GM21360 (cell line): ENCODE data around the gene PROCA1.
"Not testable (repeated sequence)": the region's sequence is repeated elsewhere in the genome, so short reads cannot be mapped to it uniquely, and the experiment has no call there.

Source experiments
- ATAC-seq: cut with Tn5 transposase; IDR thresholded peaks from one replicate; pipeline ENCODE4 v1.9.1; 2021; ENCODE audit warnings: mild to moderate bottlenecking, moderate library complexity; ENCODE audit not compliant: unreplicated experiment

PROCA1 gene

DNA sequence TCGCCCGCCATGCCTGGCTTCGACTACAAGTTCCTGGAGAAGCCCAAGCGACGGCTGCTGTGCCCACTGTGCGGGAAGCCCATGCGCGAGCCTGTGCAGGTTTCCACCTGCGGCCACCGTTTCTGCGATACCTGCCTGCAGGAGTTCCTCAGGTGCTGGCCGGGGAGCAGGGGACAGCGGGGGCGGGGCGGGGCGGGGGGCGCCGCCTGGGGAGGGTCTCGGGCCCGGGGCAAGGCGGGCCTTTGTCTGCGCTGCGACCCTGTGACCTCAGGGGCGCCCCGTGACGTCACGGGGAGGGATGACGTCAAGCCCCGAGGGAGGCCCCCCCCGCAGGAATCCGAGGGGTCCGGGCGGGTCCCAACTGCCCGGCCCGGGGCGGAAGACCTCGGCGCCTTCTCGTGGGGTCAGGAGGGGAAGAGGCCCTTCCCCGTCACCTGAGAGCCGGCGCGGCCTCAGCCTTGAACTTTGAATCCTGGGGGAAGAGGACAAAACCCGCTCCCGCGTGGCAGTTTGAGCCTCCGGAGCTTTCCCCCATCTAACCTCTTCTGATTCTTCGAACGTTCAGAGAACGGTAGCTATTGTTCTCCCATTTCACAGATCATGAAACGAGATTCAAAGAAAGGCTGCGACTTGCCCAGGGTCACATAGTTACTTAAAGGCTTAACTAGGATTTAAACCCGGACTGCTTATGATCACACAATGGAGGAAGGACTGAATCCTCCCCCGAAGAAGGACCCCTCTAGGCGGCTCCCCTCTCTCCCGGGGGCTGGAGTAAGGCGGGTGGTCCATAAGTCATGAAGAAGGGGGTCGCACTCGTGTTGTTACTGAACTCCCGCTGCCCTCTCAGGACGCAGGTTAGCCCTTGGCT is 32.6 kb upstream of the PROCA1 start:
- ATAC-seq, result peak; percentile 15

DNA sequence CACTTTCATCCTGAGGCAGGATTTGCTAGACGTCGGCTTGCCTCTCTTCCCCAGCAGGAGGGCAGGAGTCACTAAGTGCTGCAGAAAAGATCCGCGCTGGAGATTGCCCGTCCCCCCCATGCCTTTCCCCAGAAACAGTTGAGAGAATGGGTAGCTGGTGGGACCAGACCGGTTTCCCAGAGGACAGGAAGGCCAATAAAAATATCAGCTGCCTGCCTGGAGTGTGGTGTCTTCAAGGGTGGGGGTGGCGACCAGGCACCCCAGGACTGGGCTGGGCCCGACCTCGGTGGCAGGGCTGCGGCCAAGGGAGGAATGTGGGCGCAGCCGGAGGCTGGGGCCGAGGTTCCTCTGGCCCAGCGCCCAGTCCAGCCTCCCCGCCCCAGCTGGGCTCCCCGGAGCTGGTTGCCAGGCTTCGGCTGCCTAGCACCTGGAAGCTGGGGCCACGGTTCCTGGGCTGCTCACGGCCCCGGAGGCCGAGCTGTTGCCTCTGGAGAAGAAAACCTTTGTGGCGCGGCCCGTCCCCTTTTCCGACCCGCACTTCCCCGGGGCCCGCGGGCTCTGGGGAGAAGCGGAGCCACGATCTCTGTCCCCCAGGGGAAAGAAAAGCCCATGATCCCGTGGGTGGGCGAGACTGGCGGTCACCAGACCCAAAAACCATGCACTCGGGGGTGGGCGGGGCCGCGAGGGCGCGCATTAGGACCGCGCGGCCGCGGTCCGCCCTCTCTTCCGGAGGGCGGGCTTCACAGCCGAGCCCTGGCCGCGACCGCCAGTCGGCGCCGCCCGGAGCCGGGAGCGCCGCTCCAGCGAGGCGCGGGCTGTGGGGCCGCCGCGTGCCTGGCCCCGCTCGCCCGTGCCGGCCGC is 31.8 kb upstream of the PROCA1 start, which contains the start of gene TRAF4:
Gene TRAF4 (plus strand): TSS at position 769 of the 861 bp plus-strand sequence. CDS start 102 bp downstream, outside the sequence.
- ATAC-seq, result peak; percentile 59

DNA sequence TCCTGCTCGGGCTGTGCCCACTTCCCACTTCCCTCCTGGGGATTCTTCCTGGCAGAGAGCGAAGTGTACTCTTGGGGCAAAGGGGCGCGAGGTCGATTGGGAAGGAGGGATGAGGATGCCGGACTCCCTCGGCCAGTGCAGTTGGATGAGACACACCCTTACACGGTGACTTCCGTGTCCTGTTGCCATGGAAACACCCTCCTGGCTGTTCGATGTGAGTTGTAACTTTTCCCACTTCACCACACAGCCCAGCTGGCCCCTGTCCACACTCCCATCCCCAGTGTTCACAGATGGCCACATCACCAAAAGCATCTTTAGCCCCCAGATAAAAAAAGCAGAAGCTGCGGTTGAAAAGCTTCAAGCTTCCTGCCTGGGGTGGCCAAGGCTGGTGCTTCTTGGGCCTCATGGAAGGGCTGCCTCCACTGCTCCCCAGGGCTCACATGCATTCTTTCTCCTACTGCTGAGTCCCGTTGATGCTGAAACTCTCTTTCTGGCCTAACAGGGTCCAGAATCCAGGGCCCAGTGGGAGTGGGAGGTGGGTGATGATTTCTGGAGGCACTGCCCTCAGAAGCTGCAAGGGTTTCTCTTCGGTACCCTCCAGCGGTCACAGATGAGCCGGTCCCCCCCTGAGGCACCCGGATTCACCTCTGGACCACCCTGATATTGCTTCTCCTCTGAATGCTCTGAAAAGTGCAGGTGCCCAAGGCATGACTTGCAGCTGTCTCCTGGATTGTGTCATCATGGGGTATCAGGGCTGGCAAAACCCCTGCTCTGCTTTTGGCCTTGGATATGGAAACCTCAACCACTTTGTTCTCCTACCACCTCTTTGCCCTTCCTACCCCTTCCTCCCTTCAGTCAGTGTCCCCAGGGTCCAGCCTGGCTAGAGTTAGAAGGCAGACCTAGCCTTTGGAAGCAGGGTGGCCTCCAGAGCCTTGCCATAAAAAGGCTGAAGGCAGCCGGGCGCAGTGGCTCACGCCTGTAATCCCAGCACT is 30.0 kb upstream of the PROCA1 start:
- ATAC-seq, result no peak

DNA sequence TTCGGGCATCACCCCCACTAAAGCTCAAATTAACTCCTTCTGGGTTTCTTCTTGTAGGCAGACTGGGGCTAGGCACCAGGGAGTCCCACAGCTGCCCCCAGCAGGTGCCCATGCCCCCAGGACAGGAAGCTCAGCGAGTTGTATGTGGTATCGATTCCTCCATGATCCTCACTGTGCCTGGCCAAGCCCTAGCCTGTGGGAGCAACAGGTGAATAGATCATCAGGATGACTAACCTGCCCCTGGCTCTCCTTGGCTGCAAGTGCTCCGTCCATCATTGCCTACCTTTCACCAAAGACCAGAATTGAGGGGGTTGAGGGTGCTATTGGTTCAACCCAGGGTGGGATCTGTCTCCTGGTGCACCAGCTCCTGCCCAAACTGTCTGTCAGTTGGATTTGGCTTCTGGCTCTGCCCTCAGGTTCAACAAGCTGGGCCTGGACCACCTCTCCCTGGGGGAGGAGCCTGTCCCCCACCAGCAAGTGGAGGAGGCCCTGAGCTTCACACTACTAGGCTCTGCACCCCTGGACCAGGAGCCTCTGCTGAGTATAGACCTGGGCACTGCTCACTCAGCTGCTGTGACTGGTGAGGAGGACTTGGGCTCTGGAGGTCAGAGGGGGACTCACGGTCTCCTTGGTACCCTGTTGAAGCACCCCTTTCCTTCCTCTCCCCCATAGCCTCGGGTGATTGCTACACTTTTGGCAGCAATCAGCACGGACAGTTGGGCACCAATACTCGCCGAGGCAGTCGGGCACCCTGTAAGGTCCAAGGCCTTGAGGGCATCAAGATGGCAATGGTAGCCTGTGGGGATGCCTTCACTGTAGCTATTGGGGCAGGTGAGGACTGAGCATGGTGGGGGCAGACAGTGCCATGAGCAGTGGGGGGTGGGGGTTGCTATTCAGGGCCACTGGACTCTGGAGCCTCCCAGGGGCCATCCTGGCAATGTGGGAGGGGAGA is 29.0 kb upstream of the PROCA1 start:
- no peak for ATAC-seq

DNA sequence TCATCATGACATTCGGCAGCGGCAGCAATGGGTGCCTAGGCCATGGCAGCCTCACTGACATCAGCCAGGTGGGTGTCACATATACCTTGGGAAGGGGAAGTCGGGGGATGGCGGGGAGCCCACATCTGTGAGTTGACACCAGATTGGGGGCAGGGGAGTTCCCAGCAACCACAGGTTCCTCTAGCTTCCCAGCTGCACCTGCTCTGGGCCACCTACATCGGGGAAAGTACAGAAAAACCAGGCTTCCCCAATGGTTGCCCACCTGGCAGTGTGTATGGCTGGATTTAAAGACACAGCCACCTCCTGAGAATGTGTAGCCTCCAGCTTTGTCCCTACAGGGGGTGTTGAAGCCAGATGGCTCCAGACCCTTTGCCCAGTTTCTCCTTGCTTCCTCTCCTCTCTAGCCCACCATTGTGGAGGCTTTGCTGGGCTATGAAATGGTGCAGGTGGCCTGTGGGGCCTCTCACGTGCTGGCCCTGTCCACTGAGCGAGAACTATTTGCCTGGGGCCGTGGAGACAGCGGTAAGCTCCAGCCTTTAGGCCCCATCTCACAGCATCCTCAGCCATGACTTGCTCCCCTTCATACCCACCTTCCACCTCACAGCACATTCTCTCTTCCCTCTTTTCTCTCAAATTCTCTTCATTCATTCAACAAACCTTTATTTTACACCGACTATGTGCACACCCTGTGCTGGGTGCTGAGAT is 27.1 kb upstream of the PROCA1 start:
- no peak for ATAC-seq

DNA sequence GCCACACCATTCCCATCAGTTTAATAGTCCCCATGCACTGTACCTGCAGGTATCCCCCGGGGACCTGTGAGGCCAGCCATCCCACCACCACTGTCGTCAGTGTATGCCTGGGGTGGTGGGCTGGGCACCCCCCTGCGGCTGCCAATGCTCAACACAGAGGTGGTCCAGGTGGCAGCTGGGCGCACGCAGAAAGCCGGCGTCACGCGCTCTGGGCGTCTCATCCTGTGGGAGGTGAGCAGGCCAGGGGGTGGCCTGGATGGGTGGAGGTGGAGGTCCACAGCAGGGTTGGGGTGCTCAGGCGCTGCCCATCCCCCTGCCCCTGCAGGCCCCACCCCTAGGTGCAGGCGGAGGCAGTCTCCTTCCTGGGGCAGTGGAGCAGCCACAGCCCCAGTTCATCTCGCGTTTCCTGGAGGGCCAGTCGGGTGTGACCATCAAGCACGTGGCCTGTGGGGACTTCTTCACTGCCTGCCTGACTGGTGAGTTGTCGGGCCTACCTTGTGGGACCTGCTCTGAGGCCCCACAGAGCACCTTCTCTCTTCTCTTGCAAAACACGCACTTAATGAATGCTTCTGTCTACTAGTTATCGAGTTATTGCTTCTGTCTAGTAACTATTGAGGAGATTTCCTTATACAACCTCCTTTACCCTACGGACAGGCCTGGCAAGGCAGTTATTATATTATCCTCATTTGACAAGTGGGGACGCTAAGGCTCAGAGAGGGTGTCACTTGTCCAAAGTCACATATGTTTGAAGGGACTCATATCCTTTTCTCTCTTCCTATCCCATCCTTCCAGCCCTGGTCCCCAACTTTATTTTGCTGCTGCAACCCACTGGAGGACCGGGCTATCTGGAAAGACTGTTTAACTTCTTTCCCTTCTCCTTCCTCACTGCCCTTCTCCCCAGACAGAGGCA is 26.3 kb upstream of the PROCA1 start:
- ATAC-seq, result peak; percentile 51

DNA sequence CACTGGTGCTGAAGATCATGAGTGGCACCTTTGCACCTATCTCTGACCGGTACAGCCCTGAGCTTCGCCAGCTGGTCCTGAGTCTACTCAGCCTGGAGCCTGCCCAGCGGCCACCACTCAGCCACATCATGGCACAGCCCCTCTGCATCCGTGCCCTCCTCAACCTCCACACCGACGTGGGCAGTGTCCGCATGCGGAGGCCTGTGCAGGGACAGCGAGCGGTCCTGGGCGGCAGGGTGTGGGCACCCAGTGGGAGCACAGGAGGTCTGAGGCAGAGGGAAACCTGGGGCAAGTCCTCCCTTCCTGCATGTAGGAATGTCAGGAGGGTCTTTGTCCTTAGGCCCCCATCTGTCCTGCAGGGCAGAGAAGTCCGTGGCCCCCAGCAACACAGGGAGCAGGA is 25.6 kb upstream of the PROCA1 start:
- ATAC-seq, result no peak

DNA sequence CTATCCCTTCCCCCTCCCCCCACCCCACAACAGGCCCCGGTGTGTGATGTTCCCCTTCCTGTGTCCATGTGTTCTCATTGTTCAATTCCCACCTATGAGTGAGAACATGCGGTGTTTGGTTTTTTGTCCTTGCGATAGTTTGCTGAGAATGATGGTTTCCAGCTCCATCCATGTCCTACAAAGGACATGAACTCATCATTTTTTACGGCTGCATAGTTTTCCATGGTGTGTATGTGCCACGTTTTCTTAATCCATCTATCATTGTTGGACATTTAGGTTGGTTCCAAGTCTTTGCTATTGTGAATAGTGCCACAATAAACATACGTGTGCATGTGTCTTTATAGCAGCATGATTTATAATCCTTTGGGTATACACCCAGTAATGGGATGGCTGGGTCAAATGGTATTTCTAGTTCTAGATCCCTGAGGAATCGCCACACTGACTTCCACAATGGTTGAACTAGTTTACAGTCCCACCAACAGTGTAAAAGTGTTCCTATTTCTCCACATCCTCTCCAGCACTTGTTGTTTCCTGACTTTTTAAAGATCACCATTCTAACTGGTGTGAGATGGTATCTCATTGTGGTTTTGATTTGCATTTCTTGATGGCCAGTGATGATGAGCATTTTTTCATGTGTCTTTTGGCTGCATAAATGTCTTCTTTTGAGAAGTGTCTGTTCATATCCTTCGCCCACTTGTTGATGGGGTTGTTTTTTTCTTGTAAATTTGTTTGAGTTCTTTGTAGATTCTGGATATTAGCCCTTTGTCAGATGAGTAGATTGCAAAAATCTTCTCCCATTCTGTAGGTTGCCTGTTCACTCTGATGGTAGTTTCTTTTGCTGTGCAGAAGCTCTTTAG is 24.5 kb upstream of the PROCA1 start:
- not testable (repeated sequence) for ATAC-seq

DNA sequence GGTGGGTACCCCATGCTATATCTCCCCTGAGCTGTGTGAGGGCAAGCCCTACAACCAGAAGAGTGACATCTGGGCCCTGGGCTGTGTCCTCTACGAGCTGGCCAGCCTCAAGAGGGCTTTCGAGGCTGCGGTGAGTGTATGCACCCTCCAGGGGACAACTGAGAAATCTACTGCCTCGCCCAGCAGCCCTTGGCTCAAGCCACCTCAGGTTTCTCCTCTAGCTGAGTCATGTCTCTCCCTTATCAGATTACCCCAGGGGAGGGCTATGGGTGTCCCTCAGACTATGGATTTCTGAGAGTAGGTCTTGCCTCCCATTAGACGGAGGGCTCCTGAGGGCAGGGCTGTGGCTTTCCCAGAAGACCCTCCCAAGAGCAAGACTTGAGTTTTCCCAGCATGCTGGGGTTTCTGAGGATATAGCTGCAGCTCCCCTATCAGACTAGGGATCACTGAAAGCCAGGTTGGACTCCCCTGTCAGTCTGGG is 23.6 kb upstream of the PROCA1 start:
- no peak for ATAC-seq

DNA sequence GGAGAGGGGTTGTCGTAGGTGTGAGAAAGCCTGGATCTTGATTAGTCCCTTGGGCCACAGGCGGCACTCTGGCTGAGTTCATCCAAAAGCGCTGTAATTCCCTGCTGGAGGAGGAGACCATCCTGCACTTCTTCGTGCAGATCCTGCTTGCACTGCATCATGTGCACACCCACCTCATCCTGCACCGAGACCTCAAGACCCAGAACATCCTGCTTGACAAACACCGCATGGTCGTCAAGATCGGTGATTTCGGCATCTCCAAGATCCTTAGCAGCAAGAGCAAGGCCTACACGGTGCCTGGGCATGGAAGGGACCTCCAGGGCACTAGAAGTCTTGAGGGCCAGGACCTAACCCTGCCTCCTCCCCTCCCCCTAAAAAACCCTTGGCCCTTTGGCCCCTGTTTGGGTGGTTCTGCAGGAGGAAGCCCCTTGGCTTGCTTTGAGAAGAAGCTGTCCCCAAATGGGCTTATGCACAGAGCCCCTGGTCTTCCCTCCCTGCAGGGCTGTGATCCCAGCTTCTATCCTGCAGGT is 23.1 kb upstream of the PROCA1 start:
- no peak for ATAC-seq

DNA sequence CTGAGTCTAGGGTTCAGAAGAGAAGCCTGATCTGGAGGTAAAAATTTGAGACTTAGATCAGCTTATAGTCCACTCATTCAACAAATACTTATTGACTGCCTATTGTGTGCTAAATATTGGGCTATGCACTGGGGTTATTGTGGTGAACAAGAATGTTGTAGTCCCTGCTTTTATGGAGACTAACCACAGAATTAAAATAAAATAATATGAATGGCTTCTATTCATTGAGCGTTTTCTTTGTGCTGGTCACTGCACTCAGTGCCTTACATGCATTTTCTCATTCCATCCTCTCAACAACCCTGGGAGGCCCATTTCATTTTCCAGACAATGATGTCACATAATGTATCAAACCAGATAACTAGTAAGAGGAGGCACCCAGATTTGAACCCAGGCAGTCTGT is 21.7 kb upstream of the PROCA1 start:
- ATAC-seq, result no peak

DNA sequence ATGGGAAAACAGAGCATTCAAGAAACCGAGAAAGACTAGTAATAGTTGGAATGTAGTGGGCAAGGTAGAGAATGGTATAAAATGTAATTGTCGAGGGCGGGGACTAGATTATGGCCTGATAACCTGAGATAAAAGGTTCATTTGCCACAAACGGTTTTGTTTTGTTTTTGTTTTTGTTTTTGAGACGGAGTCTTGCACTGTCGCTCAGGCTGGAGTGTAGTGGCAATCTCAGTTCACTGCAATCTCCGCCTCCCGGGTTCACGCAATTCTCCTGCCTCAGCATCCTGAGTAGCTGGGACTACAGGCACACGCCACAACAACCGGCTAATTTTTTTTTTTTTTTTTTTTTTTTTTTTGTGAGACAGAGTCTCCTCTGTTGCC is 18.3 kb upstream of the PROCA1 start:
- no peak for ATAC-seq

DNA sequence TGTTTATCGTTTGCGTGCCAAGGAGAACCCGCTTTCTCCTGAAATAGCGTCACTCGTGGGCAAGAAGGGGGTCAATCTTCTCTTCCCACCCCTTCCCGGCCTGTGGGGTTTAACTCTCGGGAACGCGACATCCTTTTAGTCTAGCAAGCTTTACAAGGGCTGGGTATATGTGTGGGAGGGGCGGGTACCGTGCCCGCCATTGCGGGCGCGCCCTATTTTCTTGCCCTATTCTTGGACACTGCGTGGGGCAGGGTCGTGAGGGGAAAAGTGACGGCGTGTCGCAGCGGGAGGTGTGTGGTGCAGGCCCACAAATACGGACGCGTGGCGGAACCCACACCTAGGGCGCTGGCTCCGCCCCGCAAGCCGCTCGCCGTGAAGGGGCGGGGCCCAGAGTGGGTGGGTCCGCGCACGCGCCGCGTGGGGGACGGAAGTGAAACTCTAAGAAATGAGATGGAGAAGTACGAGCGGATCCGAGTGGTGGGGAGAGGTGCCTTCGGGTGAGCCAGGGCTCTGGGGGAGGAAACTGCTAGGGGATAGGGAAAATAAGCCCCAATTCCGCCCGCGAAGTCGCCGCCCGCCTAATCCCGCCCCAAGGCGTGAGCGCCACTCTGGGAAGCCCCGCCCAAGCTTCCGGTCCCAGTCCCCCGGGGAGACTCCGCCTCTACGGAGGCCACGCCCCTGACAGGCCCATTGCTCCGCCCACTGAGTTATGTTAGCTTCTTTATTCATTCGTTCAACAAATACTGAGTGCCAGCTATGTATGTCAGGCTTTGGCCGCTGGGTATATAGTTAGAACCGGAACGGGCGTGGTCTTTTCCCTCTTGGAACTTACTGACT is 16.9 kb upstream of the PROCA1 start, which contains the start of gene NEK8:
Gene NEK8 (plus strand): TSS at position 425 of the 837 bp plus-strand sequence. CDS start 26 bp downstream, at position 451.
- peak; percentile 36 for ATAC-seq

DNA sequence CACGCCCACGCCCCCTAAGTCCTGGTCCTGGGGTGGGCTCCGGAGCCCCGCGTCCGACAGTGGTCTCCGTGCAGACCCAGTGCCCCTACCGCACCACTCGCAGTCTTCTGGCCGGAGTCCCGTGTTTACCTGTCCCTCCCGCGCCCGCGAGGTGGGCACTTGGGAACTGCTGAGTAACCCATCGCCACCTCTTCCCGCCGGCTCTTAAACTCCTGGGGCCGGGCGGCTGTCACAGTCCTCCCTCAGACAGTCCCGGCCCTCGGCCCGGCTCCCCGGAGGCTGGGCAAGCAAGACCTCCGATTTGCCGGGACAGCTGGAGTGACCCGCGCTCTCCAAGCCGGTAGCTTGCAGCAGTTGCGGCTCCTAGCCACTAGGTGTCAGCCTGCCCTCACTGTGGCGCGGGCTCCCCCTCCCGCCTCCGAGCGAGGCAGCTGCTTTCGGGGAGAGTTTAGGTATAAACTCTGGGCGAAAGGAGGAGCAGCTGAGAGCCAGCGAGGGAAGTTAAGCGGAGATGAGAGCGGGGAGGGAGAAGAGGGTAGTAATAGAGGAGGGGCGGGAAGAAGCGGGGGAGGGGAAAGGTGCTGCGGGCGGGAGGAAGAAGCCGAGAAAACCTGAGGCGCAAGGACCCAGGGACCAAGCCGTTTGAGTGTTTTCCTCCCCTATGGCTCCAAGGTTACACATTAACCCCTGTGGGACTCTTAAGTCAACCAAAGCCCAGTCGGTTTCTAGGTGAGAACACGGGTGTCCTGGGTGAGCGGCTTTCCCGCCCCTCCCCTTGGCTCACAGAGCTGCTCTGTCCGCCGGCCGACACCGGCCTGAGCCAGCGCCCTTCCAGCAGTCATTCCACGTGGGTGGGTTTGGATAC is 15.2 kb upstream of the PROCA1 start:
- peak; percentile 43 for ATAC-seq

DNA sequence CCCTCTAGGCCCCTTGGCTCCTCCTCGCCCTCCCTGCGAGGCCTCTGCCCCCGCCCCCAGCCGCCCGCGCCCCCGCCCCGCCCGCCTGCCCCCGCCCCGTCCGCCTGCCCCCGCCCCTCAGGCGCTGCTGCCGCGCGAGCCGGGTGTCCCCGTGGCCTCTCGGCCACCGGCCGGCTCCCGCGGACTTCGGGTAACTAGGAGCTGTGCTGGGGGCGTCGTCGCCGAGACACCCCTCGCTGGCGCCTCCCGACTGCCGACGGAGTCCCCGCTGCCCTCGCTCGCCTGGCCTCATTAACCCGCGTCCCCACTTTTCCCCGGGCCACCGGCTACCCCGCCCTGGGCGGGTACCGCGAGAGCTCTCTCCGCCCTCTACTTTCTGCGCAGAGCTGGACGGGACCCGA is 14.5 kb upstream of the PROCA1 start, which contains the start of gene TLCD1:
Gene TLCD1 (minus strand): TSS at position 8 of the 401 bp plus-strand sequence. CDS start 136 bp downstream, outside the sequence.
- no peak for ATAC-seq
